ENCODE results near the gene CTXN3.

CTXN3 gene

DNA sequence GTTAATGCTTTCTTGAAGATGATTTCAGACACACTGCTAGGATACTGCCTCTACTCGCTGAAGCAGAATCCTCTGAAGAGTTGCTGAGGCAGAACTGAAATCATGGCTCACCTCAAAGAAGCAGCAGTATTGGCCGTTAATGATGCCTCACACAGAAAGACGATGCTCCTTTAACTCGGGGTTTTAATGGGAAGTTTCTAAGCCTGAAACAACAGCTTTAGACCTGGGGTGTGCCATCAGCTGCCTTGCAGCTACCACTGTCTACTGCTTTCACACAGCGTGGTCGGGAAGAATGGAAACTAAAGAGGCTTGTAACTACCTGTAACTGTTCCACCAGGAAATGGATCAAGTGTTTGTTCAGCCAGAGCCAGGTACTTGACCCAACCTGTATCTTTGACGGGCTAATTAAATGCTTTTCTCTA lies at the start of gene CTXN3:
TSS of gene CTXN3 (plus strand) at position 65 of the 422 bp plus-strand sequence. CDS start 8,440 bp downstream, outside the sequence.
- peak; percentile 76 for DNase-seq

DNA sequence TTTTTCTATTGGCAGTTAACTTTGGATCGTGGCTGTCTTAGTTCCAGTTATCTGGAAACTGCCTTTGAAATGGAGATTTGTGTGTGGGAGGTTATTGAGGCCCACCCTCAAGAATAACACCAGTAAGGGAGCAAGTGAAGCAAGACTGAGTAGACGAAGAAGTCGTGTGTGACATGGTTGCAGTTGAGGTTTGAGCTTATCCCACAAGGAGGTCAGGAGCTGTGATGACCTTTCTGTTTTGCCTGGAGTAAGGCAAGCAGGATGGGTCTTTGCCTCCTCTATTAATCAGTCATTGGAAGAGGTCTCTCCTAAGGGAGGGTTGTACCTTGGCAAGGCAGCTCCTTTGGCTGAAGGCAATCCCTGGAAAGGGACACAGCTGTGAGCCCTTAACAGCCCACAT lies 49.6 kb upstream of the CTXN3 start:
- DNase-seq: no peak

GRCh38 chr5:127599847-127600246 lies 49.0 kb upstream of the CTXN3 start:
- no peak for DNase-seq

- no peak for DNase-seq
Observed at GRCh38 chr5:127601111-127601510, 47.8 kb upstream of the CTXN3 start.

DNA sequence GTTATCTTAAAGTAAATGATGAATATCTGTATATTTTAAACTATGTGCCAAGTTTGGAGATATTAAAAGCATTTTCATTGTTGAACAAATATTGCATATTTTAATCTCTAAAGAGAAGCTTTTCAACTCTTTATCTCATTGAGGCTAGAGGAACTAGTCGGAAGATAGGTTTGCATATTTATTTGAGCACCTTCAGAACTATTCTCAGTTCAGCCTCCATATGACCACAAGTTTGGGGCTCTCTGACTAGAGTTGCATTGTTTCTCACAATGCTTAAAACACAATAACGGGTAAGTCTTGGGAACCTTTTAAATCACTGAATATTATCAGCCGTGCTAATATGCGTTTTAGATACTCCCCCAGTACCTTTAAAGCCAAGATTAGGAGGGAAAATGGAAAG lies 47.3 kb upstream of the CTXN3 start:
- no peak for DNase-seq

- no peak for DNase-seq
Observed at GRCh38 chr5:127602481-127602880, 46.4 kb upstream of the CTXN3 start.

DNA sequence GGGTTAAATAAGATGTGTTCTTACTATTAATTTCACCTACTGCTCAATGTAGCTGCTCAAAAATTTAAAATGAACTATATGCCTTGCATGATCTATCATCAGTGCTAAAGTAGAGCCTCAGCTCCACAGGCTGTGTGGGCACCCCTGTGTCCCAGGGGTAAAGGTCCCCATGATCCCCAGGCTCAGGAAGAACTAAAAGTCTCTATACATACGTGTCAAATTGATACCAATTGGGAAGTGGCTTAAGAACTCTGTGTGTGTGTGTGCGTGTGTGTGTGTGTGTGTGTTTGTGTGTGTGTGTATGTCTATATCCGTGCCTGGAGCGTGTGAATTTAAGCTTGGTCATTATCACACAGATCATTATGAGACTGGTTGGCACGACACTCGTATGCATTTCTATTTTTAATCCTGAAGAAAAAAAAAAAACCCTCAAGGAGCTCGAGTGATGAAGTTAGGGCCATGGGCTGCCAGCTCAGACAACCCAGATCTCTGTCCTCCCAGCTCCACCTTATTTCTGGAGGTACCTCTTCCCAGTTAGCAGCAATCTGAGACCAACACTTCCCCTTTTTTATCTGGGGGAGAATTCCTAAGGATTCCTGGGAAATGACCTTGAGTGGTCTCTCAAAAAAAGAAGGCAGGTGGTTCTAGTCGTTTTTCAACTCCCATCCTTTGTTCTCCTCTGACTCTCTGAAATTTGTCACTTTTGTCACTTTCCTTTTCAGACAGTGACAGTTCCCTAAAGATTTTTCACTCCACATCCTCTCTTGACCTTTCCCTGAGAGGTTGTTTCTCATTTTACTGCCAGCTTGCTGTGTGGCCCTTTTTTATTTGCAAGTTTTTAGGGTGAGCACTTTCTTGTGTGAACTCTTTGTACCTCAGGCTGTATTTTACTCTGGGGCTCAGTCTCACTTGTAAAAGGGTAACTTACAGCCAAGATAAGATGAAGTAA lies 45.7 kb upstream of the CTXN3 start:
- DNase-seq: no peak

GRCh38 chr5:127608077-127608660 lies 40.7 kb upstream of the CTXN3 start:
- DNase-seq: no peak

DNA sequence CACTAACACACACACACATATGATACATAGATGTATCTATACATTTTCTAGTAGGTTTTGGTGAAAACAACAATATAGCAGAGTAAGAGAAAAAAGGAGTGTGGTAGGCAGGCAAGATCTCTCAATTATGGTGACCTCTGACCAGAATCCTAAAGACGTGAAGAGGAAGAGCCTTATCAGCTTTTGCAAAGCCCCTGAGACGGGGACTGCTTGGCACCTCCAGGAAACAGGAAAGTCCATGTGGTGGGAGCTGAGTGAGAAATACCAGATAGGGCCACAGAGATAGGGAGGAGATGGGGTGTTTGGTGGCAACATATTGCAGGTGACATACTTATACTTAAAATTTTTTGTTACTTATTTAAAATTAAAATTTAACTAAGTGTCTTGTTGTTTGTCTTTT lies 39.9 kb upstream of the CTXN3 start:
- DNase-seq: no peak

DNA sequence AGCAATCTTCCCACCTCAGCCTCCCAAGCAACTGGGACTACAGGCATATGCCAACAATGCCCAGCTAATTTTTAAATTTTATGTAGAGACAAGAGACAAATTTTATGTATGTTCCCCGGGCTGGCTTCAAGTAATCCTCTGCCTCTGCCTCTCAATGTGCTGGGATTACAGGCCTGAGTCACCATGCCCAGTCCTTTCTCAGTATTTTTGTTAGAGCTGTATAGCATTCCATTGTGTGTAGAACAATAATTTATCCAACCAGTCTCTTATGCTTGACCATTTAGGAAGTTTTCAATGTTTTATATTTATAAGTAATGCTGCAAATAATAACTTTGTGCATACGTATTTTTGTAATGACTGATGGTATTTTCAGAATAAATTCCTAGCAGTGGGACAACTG lies 38.9 kb upstream of the CTXN3 start:
- DNase-seq: no peak

DNA sequence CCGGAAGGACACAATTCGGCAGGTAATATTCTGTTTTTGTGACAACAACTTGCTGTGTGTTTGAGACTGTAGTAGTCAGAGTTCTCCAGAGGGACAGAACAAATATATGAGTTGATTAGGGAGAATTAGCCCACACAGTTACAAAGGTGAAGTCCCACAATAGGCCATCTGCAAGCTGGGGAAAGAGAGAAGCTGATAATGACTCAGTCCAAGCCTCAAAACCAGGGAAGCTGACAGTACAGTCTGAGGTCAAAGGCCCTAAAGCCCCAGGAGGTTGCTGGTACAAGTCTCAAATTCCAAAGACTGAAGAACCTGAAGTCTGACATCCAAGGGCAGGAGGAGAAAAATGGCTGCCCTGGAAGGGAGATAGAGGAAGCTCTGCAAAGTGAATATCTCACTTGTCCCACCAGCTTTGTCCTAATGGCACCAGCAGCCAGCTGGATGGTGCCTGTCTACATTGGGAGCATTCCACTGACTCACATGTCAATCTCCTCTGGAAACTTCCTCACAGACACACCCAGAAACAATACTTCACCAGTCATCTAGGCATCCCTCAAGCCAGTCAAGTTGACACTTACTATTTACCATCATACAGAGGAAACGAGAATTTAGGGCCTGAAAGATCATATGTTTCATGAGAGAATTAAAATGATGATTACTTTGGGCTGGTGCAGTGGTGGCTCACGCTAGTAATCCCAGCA lies 36.3 kb upstream of the CTXN3 start:
- no peak for DNase-seq

GRCh38 chr5:127615916-127616315 lies 33.0 kb upstream of the CTXN3 start:
- no peak for DNase-seq

- DNase-seq: no peak
Observed at GRCh38 chr5:127619908-127620479, 28.9 kb upstream of the CTXN3 start.

GRCh38 chr5:127621601-127622325 lies 27.1 kb upstream of the CTXN3 start:
- DNase-seq: no peak

DNA sequence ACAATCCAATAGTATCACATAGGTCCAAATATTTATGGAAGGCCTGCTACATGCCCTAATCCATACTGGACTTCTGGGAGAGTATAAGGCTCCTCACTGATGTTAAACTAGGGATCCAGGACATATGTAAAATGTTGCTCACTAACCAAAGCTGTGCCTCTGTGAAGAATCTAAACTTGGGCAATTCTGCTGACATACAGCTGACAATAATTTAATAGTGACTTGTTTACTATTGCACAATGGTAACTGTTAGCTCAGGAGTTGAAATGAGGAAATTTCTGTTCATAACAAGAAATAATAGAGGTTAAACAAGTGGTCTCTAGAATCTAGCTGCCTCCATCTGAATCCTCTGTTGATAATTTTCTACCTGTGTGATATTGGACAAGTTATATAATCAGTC lies 14.9 kb upstream of the CTXN3 start:
- DNase-seq: no peak

- DNase-seq: no peak
Observed at GRCh38 chr5:127639828-127640227, 9.1 kb upstream of the CTXN3 start.

GRCh38 chr5:127642949-127643348 lies 5.9 kb upstream of the CTXN3 start:
- DNase-seq: no peak

DNA sequence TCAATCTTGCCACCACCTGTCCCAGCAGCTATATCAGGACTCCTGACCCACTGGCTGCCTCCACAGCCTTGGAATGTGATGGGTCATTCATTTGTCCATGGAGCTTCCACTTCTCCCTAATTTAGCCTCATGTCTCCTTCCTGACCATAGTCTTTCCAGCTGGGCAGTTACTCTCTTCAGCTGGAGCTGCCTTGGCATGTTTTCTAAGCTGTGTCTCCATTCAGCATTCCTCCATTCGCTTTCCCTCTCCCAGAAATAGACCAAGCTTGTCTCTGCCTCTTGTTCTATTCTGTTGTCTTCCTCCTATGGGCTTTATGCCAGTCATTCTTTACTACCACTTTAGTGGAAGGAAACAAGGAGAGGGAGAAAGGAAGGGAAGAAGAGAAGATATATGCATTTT lies 5.3 kb upstream of the CTXN3 start:
- no peak for DNase-seq

- DNase-seq: no peak
Observed at GRCh38 chr5:127645300-127645726, 3.6 kb upstream of the CTXN3 start.

- DNase-seq: no peak
Observed at GRCh38 chr5:127647361-127647958, 1.4 kb upstream of the CTXN3 start.

GRCh38 chr5:127650022-127650421 lies 1.1 kb downstream of the CTXN3 start:
- DNase-seq: no peak

GRCh38 chr5:127650649-127651048 lies 1.8 kb downstream of the CTXN3 start:
- no peak for DNase-seq

All from NCI-H1092 treated with DMSO at 0.1 percent for 48 hours (cell line).